ENCODE results near the gene FOXA3.

DNA sequence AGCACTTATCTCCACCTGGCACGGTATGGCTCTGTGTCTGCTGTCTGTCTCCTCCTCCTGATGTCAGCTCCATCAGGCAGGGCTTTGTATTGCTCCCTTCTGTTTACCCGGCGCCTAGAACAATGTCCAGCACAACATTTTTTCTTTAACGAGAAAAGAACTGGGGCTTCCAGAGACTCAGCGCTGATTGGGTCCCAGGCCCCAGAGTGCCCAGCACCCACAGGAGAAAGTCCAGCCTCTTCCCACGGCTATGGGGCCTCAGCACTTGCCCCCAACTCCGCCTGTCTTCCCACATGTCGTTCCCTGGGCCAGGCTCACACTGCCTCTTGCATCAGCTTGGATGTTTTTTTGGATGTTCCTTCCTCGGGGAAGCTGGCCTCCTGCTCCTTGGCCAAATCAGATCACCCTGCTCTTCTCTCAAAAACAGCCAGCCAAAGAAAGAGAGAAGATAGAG is 31.4 kb downstream of the FOXA3 start:
- TF ChIP-seq, protein P1, sequence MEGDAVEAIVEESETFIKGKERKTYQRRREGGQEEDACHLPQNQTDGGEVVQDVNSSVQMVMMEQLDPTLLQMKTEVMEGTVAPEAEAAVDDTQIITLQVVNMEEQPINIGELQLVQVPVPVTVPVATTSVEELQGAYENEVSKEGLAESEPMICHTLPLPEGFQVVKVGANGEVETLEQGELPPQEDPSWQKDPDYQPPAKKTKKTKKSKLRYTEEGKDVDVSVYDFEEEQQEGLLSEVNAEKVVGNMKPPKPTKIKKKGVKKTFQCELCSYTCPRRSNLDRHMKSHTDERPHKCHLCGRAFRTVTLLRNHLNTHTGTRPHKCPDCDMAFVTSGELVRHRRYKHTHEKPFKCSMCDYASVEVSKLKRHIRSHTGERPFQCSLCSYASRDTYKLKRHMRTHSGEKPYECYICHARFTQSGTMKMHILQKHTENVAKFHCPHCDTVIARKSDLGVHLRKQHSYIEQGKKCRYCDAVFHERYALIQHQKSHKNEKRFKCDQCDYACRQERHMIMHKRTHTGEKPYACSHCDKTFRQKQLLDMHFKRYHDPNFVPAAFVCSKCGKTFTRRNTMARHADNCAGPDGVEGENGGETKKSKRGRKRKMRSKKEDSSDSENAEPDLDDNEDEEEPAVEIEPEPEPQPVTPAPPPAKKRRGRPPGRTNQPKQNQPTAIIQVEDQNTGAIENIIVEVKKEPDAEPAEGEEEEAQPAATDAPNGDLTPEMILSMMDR (IDR thresholded peaks at IDR 0.05) = no peak
- no peak for TF ChIP-seq POLR2A (IDR thresholded peaks at IDR 0.05)
- TF ChIP-seq POLR2AphosphoS5 (IDR thresholded peaks at IDR 0.05) = no peak
- TF ChIP-seq EP300 (IDR thresholded peaks at IDR 0.05; ENCODE audit: low read depth) = no peak
